SK-MEL-5 (cell line): ENCODE data around the gene RAX2. TPM values are rescaled to one million over a fixed set of nuclear protein-coding genes. Genes with fewer than 3 reads are reported as not detected.
A peak's percentile ranks its signal among the peaks of the same experiment; 100 is the strongest.

Experiments used
- DNase-seq: peaks from one replicate; pipeline ENCODE4 v3.0.0-alpha.2; 2016; ENCODE audit warnings: low read depth, low spot score
- in situ Hi-C: cut with HindIII; loops from 2 replicates; pipeline ENCODE4 v1.10.0; 2016; ENCODE audit warnings: low sequenced_read_pairs, high pct_unique_total_duplicates, low pct_unique_long_range_greater_than_20kb
- small RNA-seq, 2 experiments: library from RNA; depleted of rRNA; stranded (forward); fragments of <200 nt; gene quantifications; one replicate each; pipeline ENCODE3, GENCODE V24; 2014
- total RNA-seq: library from RNA; depleted of rRNA; stranded (reverse); fragments of >200 nt; shearing (Covaris generic); gene quantifications from 2 replicates; pipeline ENCODE4 v1.2.3, GENCODE V29; 2014; rRNA removed

Gene RAX2
- total RNA-seq, 1 experiment from 2014 or later = not detected

DNA sequence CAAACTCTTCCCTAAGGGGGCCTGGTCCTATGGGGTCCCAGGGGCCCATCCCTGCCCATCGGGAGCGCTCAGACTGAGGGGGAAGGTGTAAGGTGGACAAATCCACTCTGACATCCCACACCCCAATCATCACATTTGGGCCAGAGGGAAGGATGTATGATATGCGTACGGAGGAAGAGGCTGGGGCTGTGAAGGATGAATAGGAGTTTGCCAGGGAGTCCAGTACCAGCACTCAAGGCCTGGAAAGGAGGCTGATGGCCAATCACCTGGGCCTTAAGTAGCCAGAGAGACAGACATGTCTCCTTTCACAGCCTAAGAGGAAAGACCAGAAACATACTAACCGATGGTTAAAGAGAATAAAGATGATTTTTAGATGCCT is 48.9 kb downstream of the RAX2 start:
- DNase-seq = no peak
- in situ Hi-C loops = no loop called here

DNA sequence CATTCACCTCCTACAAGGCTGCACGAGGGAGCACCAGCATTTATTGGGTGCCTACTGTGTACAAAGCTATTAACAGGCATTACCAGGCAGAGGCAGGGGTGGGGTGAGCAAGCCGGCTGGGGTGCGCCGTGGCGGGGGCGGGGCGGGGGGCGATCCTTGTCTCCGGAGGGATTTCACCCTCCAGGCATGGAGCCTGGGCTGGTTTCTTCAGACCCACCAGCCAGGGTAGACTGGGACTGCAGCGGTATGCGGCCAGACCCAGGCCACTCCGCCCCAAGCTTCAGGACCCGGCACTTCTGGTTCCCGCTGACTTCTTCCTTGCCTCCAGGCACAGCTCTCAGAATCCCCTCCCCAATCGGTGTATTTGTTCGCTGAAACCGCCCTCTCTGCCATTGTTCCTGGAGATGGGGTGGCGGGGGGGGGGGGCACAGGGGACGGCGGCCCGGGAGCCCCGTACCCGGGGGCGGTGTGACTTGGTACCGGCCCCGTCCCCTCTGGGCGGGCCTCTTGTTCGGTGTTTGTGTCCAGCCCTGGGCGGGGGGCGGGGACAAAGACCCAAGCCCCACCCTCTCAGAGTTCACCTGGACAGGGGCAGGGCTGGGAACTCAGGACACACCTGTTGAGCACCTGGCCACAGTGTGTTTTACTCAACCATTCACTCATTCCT is 49.5 kb downstream of the RAX2 start:
- in situ Hi-C loops = no loop called here
- no peak for DNase-seq

DNA sequence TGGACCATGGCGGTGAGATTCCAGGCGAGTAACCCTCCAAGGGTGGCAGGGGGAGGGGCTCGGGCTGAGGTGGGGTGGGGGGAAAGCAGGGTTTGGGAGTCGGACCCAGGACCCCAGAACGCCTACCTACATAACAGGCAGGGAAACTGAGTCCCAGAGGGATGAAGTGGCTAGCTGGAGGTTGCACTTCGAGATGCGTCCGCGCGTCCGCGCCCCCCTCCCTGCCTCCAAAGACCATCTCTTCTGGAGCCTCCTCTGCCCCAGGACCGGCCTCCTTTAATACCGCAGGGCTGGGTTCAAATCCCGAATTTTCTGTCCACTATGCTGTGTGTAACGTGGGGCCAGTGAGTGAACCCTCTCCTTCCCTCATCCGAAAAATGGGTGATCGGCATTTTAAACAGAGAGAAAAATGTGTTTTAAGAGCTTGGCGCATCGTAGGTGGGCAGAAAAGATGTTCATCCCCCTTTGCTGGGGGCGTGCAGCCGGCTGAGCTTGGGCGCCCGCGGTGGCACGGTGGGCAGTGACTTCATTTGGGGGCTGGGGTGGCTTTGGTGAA is 50.1 kb downstream of the RAX2 start:
- in situ Hi-C loops = no loop called here
- DNase-seq = no peak

DNA sequence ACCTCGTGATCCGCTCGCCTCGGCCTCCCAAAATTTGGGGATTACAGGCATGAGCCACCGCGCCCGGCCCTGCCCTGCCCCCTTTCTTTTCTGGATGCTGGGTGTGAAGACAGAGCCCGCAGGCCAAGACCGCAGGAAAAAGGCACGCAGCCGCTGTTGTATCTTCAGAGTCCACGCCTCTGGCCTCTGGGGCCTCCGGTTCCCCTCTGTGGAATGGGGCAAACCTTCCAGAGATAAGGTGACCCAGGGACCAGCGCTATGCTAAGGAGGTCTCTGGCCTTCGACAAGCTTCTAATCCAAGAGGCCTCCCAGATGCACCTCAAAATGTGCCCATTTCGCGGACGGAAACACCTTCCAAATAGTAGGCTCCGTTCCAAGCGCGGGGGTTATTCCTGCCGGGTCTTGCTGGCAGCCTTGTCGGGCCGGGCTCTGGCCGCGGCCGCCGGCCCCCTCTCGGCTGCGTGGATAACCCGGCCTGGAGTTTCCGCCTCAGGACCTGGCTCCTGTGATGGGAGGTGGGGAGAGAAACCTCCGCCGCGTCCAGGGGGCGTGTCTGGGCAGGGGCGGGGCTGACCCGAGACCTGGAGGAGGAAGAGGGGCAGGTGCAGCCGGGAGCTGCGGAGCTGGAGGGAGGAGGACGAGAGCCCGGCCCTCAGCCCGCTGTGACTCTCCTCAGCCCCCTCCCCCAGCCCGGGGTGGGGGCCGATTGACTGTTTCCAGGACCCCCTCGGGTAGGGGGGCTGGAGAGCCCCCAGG is 50.7 kb downstream of the RAX2 start:
- peak; percentile 80 for DNase-seq
- in situ Hi-C loops = no loop called here

DNA sequence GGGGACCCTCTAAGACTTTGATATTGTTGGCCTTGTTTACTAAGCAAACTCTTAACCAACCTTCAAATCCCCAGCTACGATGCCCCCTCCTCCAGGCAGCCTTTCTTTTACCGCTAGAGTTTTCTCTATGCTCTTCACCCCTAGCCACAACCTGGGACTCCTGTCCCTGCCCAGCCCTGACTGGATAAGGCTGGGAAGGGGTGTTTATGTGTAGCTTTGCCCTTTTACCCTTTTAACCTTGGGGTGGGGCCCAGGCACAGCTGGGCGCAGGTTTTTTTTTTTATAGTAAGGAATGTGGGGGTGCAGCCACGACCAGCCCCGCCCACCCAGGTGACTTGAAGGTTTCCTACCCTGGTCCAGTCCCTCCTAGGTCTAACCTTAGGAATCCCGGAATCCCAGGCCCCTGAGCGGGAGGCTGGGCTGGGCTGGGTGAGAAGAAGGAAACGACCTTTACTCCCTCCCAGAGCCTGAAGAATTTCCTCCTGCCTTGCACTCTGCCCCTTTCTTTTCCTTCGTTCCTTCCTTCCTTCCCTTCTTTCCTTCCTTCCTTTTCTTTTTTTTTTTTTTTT is 51.6 kb downstream of the RAX2 start:
- in situ Hi-C loops = no loop called here
- DNase-seq = no peak

DNA sequence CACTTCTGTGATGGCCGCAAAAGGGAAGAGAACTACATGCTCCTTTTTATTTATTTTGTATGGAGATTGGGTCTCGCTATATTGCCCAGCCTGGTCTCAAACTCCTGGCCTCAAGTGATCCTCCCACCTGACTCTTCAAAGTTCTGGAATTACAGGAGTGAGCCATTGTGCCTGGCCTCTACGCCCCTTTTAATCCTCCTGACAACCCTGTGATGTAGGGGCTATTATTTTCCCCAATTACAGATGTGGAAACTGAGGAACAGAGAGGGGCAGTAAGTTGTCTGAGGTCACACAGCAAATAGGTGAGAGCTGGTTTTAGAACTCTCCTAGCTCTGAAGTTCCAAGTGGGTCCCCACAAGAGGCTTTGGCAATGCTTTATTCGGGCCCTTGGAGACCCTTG is 52.2 kb downstream of the RAX2 start:
- in situ Hi-C loops = no loop called here

More for the DNA sequence above, 52.2 kb downstream of the RAX2 start:
- DNase-seq = no peak

Small RNAs within 50 kb of the gene (small RNA-seq; reads per million reads assigned to genes)
- 0 reads per million in 2 experiments for gene AC005777.1

Other genes with a start within 250 kb of the RAX2 start
- gene TEKTIP1, start 233.1 kb downstream of the RAX2 start, total RNA-seq = not detected in 2 replicates
- 2,457 and 2,669 TPM in 2 replicates for gene MFSD12, start 214.6 kb downstream of the RAX2 start, total RNA-seq
- gene HMG20B, start 199.3 kb downstream of the RAX2 start, total RNA-seq = 550 and 588 TPM in 2 replicates
- 0.29 and 0.45 TPM in 2 replicates for gene GIPC3, start 186.8 kb downstream of the RAX2 start, total RNA-seq
- gene TBXA2R, start 165.4 kb downstream of the RAX2 start, total RNA-seq = 0.16 and 0.27 TPM in 2 replicates
- gene CACTIN, start 145.4 kb downstream of the RAX2 start, total RNA-seq = 15.2 and 16.6 TPM in 2 replicates
- gene PIP5K1C, start 71.8 kb downstream of the RAX2 start, total RNA-seq = 4.9 and 6.7 TPM in 2 replicates
- gene TJP3, start 63.8 kb downstream of the RAX2 start, total RNA-seq = 0.13 and 0.21 TPM in 2 replicates
- gene APBA3, start 10.5 kb downstream of the RAX2 start, total RNA-seq = 10.5 and 16.7 TPM in 2 replicates
- 31.0 and 33.8 TPM in 2 replicates for gene MRPL54, start 9.5 kb downstream of the RAX2 start, total RNA-seq
- gene MATK, start 14.2 kb upstream of the RAX2 start, total RNA-seq = 20.5 and 22.5 TPM in 2 replicates
- 0.18 and 0.72 TPM in 2 replicates for gene ZFR2, start 96.8 kb upstream of the RAX2 start, total RNA-seq
- gene ATCAY, start 108.5 kb upstream of the RAX2 start, total RNA-seq = not detected in 2 replicates
- 1.2 and 2.5 TPM in 2 replicates for gene NMRK2, start 160.8 kb upstream of the RAX2 start, total RNA-seq
- gene DAPK3, start 198.9 kb upstream of the RAX2 start, total RNA-seq = 55.6 and 62.7 TPM in 2 replicates
- gene EEF2, start 213.2 kb upstream of the RAX2 start, total RNA-seq = 1,726 and 1,742 TPM in 2 replicates
- 19.1 and 20.6 TPM in 2 replicates for gene PIAS4, start 235.5 kb upstream of the RAX2 start, total RNA-seq